Measurements from ENCODE around the gene BAZ2A.
"Not testable (repeated sequence)": the region's sequence is repeated elsewhere in the genome, so short reads cannot be mapped to it uniquely, and the experiment has no call there.

Gene BAZ2A

GRCh38 chr12:56661979-56662638, 32.0 kb upstream of the BAZ2A start:
- H3K27ac ChIP-seq: no peak overlapping the region

GRCh38 chr12:56661560-56661959, 31.4 kb upstream of the BAZ2A start:
- TF ChIP-seq ZFX (IDR thresholded peaks at IDR 0.05): no peak
- no peak overlapping the region for H3K27ac ChIP-seq

More at GRCh38 chr12:56661979-56662638, 32.0 kb upstream of the BAZ2A start:
- TF ChIP-seq, protein P1, sequence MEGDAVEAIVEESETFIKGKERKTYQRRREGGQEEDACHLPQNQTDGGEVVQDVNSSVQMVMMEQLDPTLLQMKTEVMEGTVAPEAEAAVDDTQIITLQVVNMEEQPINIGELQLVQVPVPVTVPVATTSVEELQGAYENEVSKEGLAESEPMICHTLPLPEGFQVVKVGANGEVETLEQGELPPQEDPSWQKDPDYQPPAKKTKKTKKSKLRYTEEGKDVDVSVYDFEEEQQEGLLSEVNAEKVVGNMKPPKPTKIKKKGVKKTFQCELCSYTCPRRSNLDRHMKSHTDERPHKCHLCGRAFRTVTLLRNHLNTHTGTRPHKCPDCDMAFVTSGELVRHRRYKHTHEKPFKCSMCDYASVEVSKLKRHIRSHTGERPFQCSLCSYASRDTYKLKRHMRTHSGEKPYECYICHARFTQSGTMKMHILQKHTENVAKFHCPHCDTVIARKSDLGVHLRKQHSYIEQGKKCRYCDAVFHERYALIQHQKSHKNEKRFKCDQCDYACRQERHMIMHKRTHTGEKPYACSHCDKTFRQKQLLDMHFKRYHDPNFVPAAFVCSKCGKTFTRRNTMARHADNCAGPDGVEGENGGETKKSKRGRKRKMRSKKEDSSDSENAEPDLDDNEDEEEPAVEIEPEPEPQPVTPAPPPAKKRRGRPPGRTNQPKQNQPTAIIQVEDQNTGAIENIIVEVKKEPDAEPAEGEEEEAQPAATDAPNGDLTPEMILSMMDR (conservative IDR thresholded peaks at IDR 0.05): no peak
- TF ChIP-seq ZFX (IDR thresholded peaks at IDR 0.05): no peak

DNA sequence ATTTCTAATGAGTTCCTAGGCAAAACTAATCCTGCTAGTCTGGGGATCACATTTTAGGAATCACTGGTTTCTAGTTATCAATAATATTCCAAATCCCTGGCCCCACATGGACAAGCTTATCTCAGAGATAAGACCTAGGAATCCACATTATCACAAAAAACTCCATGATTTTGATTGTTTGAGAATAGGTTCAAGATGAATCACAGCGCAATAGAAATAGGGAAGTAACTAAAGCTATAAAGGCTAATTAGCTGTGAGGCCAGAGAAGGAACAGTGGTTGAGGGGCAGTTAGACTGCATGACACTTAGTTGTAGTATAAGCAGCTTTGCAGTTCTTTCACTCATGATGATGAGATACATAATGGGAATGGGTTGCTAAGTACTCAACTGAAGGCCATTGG, 28.8 kb upstream of the BAZ2A start:
- no peak overlapping the region for H3K27ac ChIP-seq
- TF ChIP-seq ZFX (IDR thresholded peaks at IDR 0.05): no peak
- TF ChIP-seq, protein P1 (conservative IDR thresholded peaks at IDR 0.05): no peak

- no peak for TF ChIP-seq ZFX (IDR thresholded peaks at IDR 0.05)
- TF ChIP-seq, protein P1 (conservative IDR thresholded peaks at IDR 0.05): no peak
- H3K27ac ChIP-seq: no peak overlapping the region
Observed at GRCh38 chr12:56657416-56658379, 27.6 kb upstream of the BAZ2A start.

DNA sequence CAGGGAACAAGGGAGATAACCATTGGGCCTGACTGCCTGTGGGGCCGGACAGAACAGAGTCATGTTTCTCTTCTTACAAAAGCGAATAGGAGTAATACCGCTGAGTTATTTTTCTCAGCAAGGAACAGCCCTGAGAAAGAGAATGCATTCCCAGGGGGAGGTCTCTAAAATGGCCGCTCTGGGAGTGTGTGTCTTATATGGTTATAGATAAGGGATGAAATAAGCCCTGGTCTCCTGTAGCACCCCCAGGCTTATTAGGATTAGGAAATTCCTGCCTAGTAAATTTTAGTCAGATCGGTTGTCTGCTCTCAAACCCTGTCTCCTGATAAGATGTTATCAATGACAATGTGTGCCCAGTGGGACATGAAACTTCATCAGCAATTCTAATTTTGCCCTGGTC, 23.7 kb upstream of the BAZ2A start:
- not testable (repeated sequence) for H3K27ac ChIP-seq

DNA sequence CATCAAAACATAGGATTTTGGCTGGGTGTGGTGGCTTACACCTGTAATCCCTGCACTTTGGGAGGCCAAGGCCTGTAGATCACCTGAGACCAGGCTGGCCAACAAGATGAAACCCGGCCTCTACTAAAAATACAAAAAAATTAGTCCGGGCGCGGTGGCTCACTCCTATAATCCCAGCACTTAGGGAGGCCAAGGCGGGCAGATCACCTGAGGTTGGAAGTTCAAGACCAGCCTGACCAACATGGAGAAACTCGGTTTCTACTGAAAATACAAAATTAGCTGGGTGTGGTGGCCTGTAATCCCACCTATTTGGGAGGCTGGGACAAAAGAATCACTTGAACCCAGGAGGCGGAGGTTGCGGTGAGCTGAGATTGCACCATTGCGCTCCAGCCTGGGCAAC, 17.9 kb upstream of the BAZ2A start:
- not testable (repeated sequence) for H3K27ac ChIP-seq

- TF ChIP-seq, protein P1 (conservative IDR thresholded peaks at IDR 0.05): no peak
- TF ChIP-seq ZFX (IDR thresholded peaks at IDR 0.05): peak; percentile 86
- peak within 1 kb of the TSS; percentile 96 for H3K27ac ChIP-seq
Observed at GRCh38 chr12:56645717-56646446, 15.8 kb upstream of the BAZ2A start, which contains the start of gene ATP5F1B. Gene ATP5F1B (minus strand): TSS chr12:56645984. CDS start chr12:56645963, 21 bp downstream.

- no peak for TF ChIP-seq ZFX (IDR thresholded peaks at IDR 0.05)
- TF ChIP-seq, protein P1 (conservative IDR thresholded peaks at IDR 0.05): no peak
- peak overlapping the region; percentile 96 for H3K27ac ChIP-seq
Observed at GRCh38 chr12:56645201-56645716, 15.1 kb upstream of the BAZ2A start.

Measured in C4-2B (cell line).